Breast epithelium (tissue), 4 donors: ENCODE results near the gene TBC1D1. TPM values are rescaled to one million over a fixed set of nuclear protein-coding genes. Genes with fewer than 3 reads are reported as not detected.
A peak's percentile ranks its signal among the peaks of the same experiment; 100 is the strongest.

Experiments
- DNase-seq, 2 donors: peaks; one replicate each; pipeline ENCODE4 v3.0.0-alpha.2; 2019; ENCODE audit warnings: low spot score in 2 of 2
- H3K27ac ChIP-seq, 2 donors: fragments of 200-600 bp; sonication (generic) in 1 of 2; one replicate each; pipeline ENCODE4 v1.5.1; 2016 to 2019; ENCODE audit warnings: mild to moderate bottlenecking in 1 of 2
- H3K27me3 ChIP-seq, 2 donors: fragments of 200-600 bp; sonication (generic) in 1 of 2; one replicate each; pipeline versions ENCODE4 v1.5.1 to v1.6.0; 2017 to 2019; ENCODE audit warnings: control low read depth in 1 of 2, mild to moderate bottlenecking in 1 of 2
- H3K36me3 ChIP-seq: fragments of 200-600 bp; one replicate; pipeline ENCODE4 v1.5.1; 2019
- H3K4me1 ChIP-seq, 2 donors: fragments of 200-600 bp; sonication (generic); one replicate each; pipeline ENCODE4 v1.5.1; 2016 to 2019; ENCODE audit warnings: control low read depth in 1 of 2
- H3K4me3 ChIP-seq, 3 donors: fragments of 200-600 bp; sonication (generic); 1 replicate in 2 of 3; 2 replicates in 1 of 3; pipeline ENCODE4 v1.5.1; 2016 to 2019; ENCODE audit warnings: mild to moderate bottlenecking in 3 of 3, moderate library complexity in 2 of 3
- H3K9me3 ChIP-seq, 2 donors: fragments of 200-600 bp; sonication (generic) in 1 of 2; one replicate each; pipeline ENCODE4 v1.5.1; 2016 to 2019; ENCODE audit warnings: control low read depth in 1 of 2
- CTCF ChIP-seq, 3 donors: fragments of 450-650 bp; IDR thresholded peaks; one replicate each; pipeline ENCODE4 v1.5.1; 2016 to 2017; ENCODE audit warnings: antibody characterized with exemption in 3 of 3, mild to moderate bottlenecking in 3 of 3, moderate library complexity in 3 of 3
- POLR2A ChIP-seq: fragments of 450-650 bp; IDR thresholded peaks from one replicate; pipeline ENCODE4 v1.6.1; 2016; ENCODE audit warnings: antibody characterized with exemption, mild to moderate bottlenecking, moderate library complexity
- POLR2AphosphoS5 ChIP-seq, 3 donors: sonication (generic); formaldehyde crosslinking; IDR thresholded peaks; one replicate each; pipeline ENCODE4 v1.6.1; 2017; ENCODE audit warnings: antibody characterized with exemption in 3 of 3
- intact Hi-C: fragments of 100-400 bp; cut with DNase I; formaldehyde crosslinking; loops from one replicate; pipeline ENCODE4 v1.15.1; 2023; ENCODE audit warnings: low total_unique reads
- total RNA-seq, 3 donors: library from RNA; depleted of rRNA; stranded (reverse); fragments of >200 nt; gene quantifications; one replicate each; pipeline ENCODE4 v1.1.0, GENCODE V29; 2016

Gene TBC1D1
- total RNA-seq, 3 donors from 2014 or later: 55.2 to 80.9 (median 63.9) TPM

- no peak for DNase-seq
- intact Hi-C loops: no loop called here
- Histone ChIP-seq H3K36me3 (no peaks in the 10 kb centered on the region), H3K9me3 (no peaks in the 10 kb centered on the region), H3K4me1 (no peaks in the 10 kb centered on the region), H3K27ac (no peak overlapping the region), H3K27me3 (no peaks in the 10 kb centered on the region), H3K4me3 (no peak overlapping the region)
- TF ChIP-seq POLR2AphosphoS5 (IDR thresholded peaks at IDR 0.05) (peak in 1 of 3 donors; percentile 18), CTCF (IDR thresholded peaks at IDR 0.05) (no peak)
Observed at GRCh38 chr4:38091636-38092035, 200.8 kb downstream of the TBC1D1 start.

GRCh38 chr4:38092701-38093100, 201.8 kb downstream of the TBC1D1 start:
- TF ChIP-seq CTCF (IDR thresholded peaks at IDR 0.05) (no peak), POLR2A (no peak), POLR2AphosphoS5 (IDR thresholded peaks at IDR 0.05) (no peak)
- Histone ChIP-seq H3K27me3 (no peaks in the 10 kb centered on the region), H3K4me1 (no peaks in the 10 kb centered on the region), H3K27ac (no peak overlapping the region), H3K36me3 (no peaks in the 10 kb centered on the region), H3K9me3 (no peaks in the 10 kb centered on the region), H3K4me3 (no peak overlapping the region)
- no peak for DNase-seq
- intact Hi-C loops: no loop called here

- no peak overlapping the region for H3K27ac ChIP-seq
- H3K36me3 ChIP-seq: no peaks in the 10 kb centered on the region
- no peak overlapping the region for H3K4me3 ChIP-seq
- no peak for DNase-seq
- intact Hi-C loops: no loop called here
- H3K4me1 ChIP-seq: no peaks in the 10 kb centered on the region
- no peaks in the 10 kb centered on the region for H3K27me3 ChIP-seq
- H3K9me3 ChIP-seq: no peaks in the 10 kb centered on the region
- TF ChIP-seq POLR2A (no peak), POLR2AphosphoS5 (IDR thresholded peaks at IDR 0.05) (no peak), CTCF (IDR thresholded peaks at IDR 0.05) (no peak)
Observed at GRCh38 chr4:38094419-38094818, 203.5 kb downstream of the TBC1D1 start.

GRCh38 chr4:38095691-38096090, 204.8 kb downstream of the TBC1D1 start:
- TF ChIP-seq POLR2A: no peak
- TF ChIP-seq CTCF (IDR thresholded peaks at IDR 0.05): no peak
- TF ChIP-seq POLR2AphosphoS5 (IDR thresholded peaks at IDR 0.05): no peak
- Histone ChIP-seq H3K36me3 (no peaks in the 10 kb centered on the region), H3K4me1 (no peaks in the 10 kb centered on the region), H3K4me3 (no peak overlapping the region), H3K9me3 (no peaks in the 10 kb centered on the region), H3K27ac (no peak overlapping the region), H3K27me3 (no peaks in the 10 kb centered on the region)
- no peak for DNase-seq
- intact Hi-C loops: no loop called here

GRCh38 chr4:38097818-38098217, 206.9 kb downstream of the TBC1D1 start:
- H3K4me1 ChIP-seq: no peaks in the 10 kb centered on the region
- TF ChIP-seq POLR2A (no peak), POLR2AphosphoS5 (IDR thresholded peaks at IDR 0.05) (no peak), CTCF (IDR thresholded peaks at IDR 0.05) (no peak)
- no peaks in the 10 kb centered on the region for H3K27me3 ChIP-seq
- no peak overlapping the region for H3K4me3 ChIP-seq
- intact Hi-C loops: no loop called here
- no peak overlapping the region for H3K27ac ChIP-seq
- no peaks in the 10 kb centered on the region for H3K36me3 ChIP-seq
- no peaks in the 10 kb centered on the region for H3K9me3 ChIP-seq
- DNase-seq: no peak
